Lower leg skin (tissue), 3 donors: Measurements from ENCODE around the gene MC1R.

Source experiments
- POLR2A ChIP-seq, 2 donors: fragments of 450-650 bp; IDR thresholded peaks; one replicate each; pipeline ENCODE4 v1.6.1; 2016 to 2017; ENCODE audit warnings: antibody characterized with exemption in 2 of 2, mild to moderate bottlenecking in 1 of 2, moderate library complexity in 1 of 2
- TF ChIP-seq, protein P1 (sequence below), 3 donors: fragments of 450-650 bp; IDR thresholded peaks; one replicate each; pipeline ENCODE4 v1.5.1; 2016; ENCODE audit warnings: antibody characterized with exemption in 3 of 3, mild to moderate bottlenecking in 3 of 3, moderate library complexity in 2 of 3

DNA sequence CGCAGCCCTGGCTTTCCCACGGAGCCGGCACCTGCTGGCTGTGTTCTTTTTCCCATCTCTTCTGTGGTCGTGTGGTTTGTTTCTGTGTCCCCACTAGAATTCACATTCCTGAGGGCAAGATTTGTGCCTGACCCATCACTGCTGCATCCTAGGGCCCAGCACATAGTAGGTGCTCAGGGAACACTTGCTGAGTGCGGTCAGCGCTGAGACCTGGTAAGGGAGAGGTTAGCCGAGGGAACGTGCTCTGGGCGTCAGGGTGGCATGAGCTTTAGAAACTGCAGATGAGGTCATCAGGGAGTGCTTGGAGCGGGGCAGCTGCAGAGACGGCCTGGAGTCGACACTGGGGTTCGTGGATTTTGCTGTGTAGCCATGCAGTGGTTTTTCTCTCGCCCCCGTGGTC is 35.8 kb downstream of the MC1R start:
- TF ChIP-seq, protein P1, sequence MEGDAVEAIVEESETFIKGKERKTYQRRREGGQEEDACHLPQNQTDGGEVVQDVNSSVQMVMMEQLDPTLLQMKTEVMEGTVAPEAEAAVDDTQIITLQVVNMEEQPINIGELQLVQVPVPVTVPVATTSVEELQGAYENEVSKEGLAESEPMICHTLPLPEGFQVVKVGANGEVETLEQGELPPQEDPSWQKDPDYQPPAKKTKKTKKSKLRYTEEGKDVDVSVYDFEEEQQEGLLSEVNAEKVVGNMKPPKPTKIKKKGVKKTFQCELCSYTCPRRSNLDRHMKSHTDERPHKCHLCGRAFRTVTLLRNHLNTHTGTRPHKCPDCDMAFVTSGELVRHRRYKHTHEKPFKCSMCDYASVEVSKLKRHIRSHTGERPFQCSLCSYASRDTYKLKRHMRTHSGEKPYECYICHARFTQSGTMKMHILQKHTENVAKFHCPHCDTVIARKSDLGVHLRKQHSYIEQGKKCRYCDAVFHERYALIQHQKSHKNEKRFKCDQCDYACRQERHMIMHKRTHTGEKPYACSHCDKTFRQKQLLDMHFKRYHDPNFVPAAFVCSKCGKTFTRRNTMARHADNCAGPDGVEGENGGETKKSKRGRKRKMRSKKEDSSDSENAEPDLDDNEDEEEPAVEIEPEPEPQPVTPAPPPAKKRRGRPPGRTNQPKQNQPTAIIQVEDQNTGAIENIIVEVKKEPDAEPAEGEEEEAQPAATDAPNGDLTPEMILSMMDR (IDR thresholded peaks at IDR 0.05), result no peak
- TF ChIP-seq POLR2A (IDR thresholded peaks at IDR 0.05), result no peak
